ENCODE measurements around the gene THBS2.

The THBS2 gene

DNA sequence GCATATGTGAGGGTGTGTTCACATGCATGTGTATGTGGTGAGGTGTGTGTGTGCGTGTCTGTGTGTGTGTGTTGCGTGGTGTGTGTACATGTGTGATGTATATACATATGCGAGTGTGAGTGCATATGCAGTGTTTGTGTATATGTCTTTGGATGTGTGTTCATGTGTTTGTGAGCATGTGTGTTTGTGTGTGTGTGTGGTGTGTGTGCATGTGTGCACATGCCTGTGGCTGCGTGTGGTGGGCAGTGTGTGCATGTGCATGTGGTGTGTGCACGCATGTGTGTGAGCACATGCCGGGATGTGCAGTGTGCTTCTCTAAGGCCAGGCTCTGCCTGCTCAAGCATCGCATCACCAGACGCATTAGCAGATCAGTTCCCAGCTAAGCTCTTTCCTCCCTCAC, 5.7 kb downstream of the THBS2 start:
- no peak for FAIRE-seq

GRCh38 chr6:169247419-169247818, 6.2 kb downstream of the THBS2 start:
- FAIRE-seq, result no peak

GRCh38 chr6:169246445-169246844, 7.2 kb downstream of the THBS2 start:
- FAIRE-seq, result no peak

GRCh38 chr6:169244684-169245383, 8.8 kb downstream of the THBS2 start:
- no peak for FAIRE-seq

- no peak for FAIRE-seq
Measured at GRCh38 chr6:169243661-169244060, 10.0 kb downstream of the THBS2 start.

GRCh38 chr6:169243186-169243585, 10.5 kb downstream of the THBS2 start:
- no peak for FAIRE-seq

- no peak for FAIRE-seq
Measured at GRCh38 chr6:169241688-169242350, 11.8 kb downstream of the THBS2 start.

DNA sequence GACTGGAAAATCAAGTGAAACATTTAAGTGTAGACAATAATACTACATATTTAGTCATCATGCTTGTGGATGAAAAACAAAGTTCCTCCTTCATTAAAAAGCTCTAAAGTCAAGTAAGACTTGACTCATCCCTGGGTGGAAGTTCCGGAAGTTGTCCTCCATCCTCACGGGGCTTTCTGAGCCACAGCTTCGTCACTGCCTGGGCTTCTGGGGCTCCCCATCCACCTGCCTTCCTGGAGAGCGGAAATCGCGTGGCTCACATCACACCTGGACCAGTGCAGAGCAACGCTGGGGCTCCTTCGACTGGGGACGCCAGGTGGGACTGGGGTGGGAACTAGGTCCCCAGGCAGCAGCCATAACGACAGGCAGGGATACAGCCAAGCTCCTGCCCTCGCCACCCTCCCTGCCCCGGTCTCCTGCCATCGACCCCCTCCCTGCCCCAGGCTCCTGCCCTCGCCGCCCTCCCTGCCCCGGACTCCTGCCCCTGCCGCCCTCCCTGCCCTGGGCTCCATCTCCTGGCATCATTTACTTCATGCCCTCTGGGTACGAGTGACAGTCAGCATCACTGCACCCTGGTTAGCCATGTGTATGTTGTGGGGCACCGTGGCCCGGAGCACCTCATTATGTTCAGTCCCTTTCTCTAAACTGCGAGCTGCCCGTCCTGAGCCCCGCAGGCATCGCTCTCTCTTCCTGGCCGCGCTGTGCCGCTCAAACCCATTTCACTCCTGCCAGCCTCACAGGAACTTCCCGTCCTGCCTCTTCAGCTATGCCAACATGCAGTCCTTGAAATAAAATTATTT, 12.9 kb downstream of the THBS2 start:
- no peak for FAIRE-seq

- no peak for FAIRE-seq
Measured at GRCh38 chr6:169240125-169240524, 13.5 kb downstream of the THBS2 start.

- FAIRE-seq, result no peak
Measured at GRCh38 chr6:169239181-169239580, 14.5 kb downstream of the THBS2 start.

- no peak for FAIRE-seq
Measured at GRCh38 chr6:169238766-169239165, 14.9 kb downstream of the THBS2 start.

- FAIRE-seq, result no peak
Measured at GRCh38 chr6:169237496-169238134, 16.0 kb downstream of the THBS2 start.

- no peak for FAIRE-seq
Measured at GRCh38 chr6:169236988-169237387, 16.7 kb downstream of the THBS2 start.

DNA sequence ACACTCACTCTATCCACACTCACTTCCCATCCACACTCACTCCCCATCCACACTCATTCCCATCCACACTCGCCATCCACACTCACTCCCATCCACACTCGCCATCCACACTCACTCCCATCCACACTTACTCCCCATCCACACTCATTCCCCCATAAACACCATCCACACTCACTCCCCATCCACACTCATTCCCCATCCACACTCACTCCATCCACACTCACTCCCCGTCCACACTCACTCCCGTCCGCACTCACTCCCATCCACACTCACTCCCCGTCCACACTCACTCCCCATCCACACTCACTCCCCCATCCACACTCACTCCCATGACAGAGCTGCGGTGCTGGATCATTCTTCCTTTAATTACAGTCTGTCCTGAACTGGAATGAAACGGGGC, 17.1 kb downstream of the THBS2 start:
- FAIRE-seq, result no peak

GRCh38 chr6:169235286-169235685, 18.4 kb downstream of the THBS2 start:
- FAIRE-seq, result no peak

GRCh38 chr6:169234634-169235033, 19.0 kb downstream of the THBS2 start:
- no peak for FAIRE-seq

- FAIRE-seq, result no peak
Measured at GRCh38 chr6:169233832-169234231, 19.8 kb downstream of the THBS2 start.

GRCh38 chr6:169233181-169233580, 20.5 kb downstream of the THBS2 start:
- FAIRE-seq, result no peak

DNA sequence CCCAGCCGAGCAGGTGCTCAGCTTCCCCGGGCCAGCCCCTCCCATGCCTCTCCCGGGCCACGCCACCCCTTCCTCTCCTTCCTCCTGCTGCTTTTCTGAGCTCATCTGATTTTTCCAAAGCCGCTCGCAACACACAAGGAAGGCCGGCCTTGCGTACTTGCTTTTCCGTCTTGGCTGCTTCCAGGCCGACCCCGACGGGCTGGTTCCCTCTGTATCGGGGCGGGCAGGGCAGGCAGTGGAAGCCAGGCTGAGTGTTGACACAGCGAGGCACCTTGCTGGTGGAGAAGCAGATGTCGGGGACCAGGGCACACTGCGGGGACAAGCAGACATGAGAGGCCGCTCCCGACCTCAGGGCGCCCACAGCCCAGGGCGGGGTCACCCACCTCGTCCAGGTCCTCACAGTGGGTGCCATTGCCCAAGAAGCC, 21.1 kb downstream of the THBS2 start:
- no peak for FAIRE-seq

DNA sequence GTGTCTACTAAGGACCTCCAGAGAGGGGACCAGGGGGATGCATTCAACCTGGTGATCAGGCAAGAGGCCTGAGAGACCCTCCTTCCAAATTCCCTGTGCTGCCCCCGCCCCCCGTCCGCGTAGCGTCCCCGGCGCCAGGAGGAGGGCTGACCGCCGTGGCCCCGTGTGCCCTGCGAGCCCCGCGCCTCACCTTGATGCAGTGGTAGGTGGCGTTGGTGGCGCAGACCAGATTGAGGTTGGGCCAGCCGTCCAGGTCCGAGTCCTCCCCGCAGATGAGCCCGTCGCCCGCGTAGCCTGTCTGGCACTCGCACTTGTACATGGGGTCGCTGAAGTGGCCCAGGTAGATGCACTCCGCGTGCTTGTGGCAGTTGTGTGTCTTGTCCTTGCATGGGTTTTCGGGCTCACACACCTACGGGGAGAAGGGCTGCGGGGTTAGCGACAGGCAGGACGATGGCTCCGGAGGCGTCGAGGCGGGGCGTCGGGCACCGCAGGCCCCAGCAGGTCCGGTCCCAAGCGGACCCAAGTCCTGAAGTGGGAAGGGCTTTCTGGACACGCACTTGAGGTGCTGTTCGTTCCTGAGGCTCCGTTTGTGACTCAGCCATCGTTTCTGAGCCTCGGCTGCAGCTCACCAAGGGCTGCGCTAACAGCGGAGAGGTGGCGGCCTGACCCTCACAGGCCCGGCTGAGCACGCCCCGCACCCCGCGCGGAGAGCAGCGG, 21.7 kb downstream of the THBS2 start:
- FAIRE-seq, result no peak

DNA sequence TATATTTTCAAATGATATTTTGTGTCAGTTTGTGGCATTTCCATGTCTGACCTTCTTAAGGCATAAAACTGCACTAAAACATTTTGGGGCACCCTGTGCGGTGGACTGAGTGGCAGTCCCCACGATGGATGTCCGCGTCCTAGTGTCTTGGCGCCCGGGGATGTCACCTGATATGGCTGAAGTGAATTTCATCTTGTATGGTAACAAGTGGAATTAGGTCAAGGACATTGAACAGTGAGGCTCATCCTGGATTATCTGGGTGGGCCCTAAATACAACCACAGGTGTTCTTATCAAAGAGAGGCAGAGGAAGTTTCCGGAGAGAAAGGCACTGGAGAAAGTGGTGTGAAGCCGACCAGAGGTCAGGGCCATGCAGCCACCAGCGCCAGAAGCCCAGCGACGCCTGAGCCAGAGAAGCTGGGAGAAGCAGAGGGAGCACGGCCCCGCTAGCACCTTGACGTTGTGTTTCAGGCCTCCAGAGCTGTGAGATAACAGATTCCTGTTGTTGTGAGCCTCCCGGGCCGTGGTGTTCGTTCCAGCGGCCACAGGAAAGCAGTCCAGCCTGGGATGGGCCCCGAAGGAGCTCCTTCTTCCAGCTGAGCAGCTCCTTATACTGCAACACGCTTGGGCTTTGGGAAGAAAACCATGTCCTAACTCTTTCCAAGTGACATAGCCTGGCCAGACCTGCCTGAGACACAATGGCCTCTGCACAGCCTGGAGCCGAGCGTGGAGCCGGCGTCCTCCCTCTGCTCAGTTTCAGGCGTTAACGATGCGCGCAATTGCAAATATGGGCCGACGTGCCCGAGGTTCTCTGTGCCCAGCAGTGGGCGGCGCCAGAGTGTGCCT, 22.5 kb downstream of the THBS2 start:
- no peak for FAIRE-seq

- no peak for FAIRE-seq
Measured at GRCh38 chr6:169230322-169230665, 23.4 kb downstream of the THBS2 start.
